ENCODE data around the gene SDC1. TPM values are rescaled to one million over a fixed set of nuclear protein-coding genes. Genes with fewer than 3 reads are reported as not detected.

Gene SDC1
- total RNA-seq, 1 donor from 2014 or later = 184 TPM

- Histone ChIP-seq H3K4me1 (peaks cover 10% of the 10 kb centered on the region), H3K27ac (no peak overlapping the region), H3K36me3 (no peaks in the 10 kb centered on the region), H3K27me3 (no peaks in the 10 kb centered on the region), H3K9me3 (no peaks in the 10 kb centered on the region), H3K4me3 (no peak overlapping the region)
- intact Hi-C loops (cut with DNase I) = no loop called here
- DNase-seq (ENCODE audit: extremely low spot score in 2 of 2) = no peak
- TF ChIP-seq POLR2A (IDR thresholded peaks at IDR 0.05) (no peak), POLR2AphosphoS5 (IDR thresholded peaks at IDR 0.05; ENCODE audit: insufficient read depth in 1 of 2, low read depth in 1 of 2) (no peak), CTCF (IDR thresholded peaks at IDR 0.05) (no peak)
Observed at GRCh38 chr2:20193185-20193584, 31.7 kb downstream of the SDC1 start.

GRCh38 chr2:20192781-20193180, 32.1 kb downstream of the SDC1 start:
- intact Hi-C loops (cut with DNase I) = no loop called here
- Histone ChIP-seq H3K36me3 (no peaks in the 10 kb centered on the region), H3K9me3 (no peaks in the 10 kb centered on the region), H3K27ac (no peak overlapping the region), H3K4me1 (peaks cover 10% of the 10 kb centered on the region), H3K27me3 (no peaks in the 10 kb centered on the region), H3K4me3 (no peak overlapping the region)
- DNase-seq (ENCODE audit: extremely low spot score in 2 of 2) = no peak
- TF ChIP-seq POLR2AphosphoS5 (IDR thresholded peaks at IDR 0.05; ENCODE audit: insufficient read depth in 1 of 2, low read depth in 1 of 2) = no peak
- TF ChIP-seq POLR2A (IDR thresholded peaks at IDR 0.05) = no peak
- no peak for TF ChIP-seq CTCF (IDR thresholded peaks at IDR 0.05)

GRCh38 chr2:20191714-20192569, 33.0 kb downstream of the SDC1 start:
- no peak overlapping the region for H3K4me3 ChIP-seq
- intact Hi-C loops (cut with DNase I) = no loop called here
- H3K27me3 ChIP-seq = no peaks in the 10 kb centered on the region
- H3K9me3 ChIP-seq = no peaks in the 10 kb centered on the region
- no peaks in the 10 kb centered on the region for H3K36me3 ChIP-seq
- H3K4me1 ChIP-seq = peaks cover 8% of the 10 kb centered on the region
- H3K27ac ChIP-seq = no peak overlapping the region
- DNase-seq (ENCODE audit: extremely low spot score in 2 of 2) = no peak
- TF ChIP-seq POLR2AphosphoS5 (IDR thresholded peaks at IDR 0.05; ENCODE audit: insufficient read depth in 1 of 2, low read depth in 1 of 2) = no peak

GRCh38 chr2:20190876-20191713, 33.8 kb downstream of the SDC1 start:
- no peaks in the 10 kb centered on the region for H3K36me3 ChIP-seq
- no peaks in the 10 kb centered on the region for H3K4me1 ChIP-seq
- H3K9me3 ChIP-seq = no peaks in the 10 kb centered on the region
- H3K27me3 ChIP-seq = no peaks in the 10 kb centered on the region
- H3K4me3 ChIP-seq = no peak overlapping the region
- no peak for DNase-seq (ENCODE audit: extremely low spot score in 2 of 2)
- H3K27ac ChIP-seq = no peak overlapping the region
- TF ChIP-seq POLR2AphosphoS5 (IDR thresholded peaks at IDR 0.05; ENCODE audit: insufficient read depth in 1 of 2, low read depth in 1 of 2) (no peak), CTCF (IDR thresholded peaks at IDR 0.05) (no peak), POLR2A (IDR thresholded peaks at IDR 0.05) (no peak)
- intact Hi-C loops (cut with DNase I) = no loop called here

- Histone ChIP-seq H3K4me3 (no peak overlapping the region), H3K9me3 (no peaks in the 10 kb centered on the region), H3K27ac (no peak overlapping the region), H3K36me3 (no peaks in the 10 kb centered on the region), H3K4me1 (peaks cover under 1% of the 10 kb centered on the region), H3K27me3 (no peaks in the 10 kb centered on the region)
- TF ChIP-seq POLR2AphosphoS5 (IDR thresholded peaks at IDR 0.05; ENCODE audit: insufficient read depth in 1 of 2, low read depth in 1 of 2) (no peak), CTCF (IDR thresholded peaks at IDR 0.05) (no peak), POLR2A (IDR thresholded peaks at IDR 0.05) (no peak)
- no peak for DNase-seq (ENCODE audit: extremely low spot score in 2 of 2)
- intact Hi-C loops (cut with DNase I) = no loop called here
Observed at GRCh38 chr2:20190170-20190569, 34.8 kb downstream of the SDC1 start.

All from vagina (tissue), 2 donors.